IMR-90 (cell line): ENCODE measurements around the gene PF4V1. TPM values are rescaled to one million over a fixed set of nuclear protein-coding genes. Genes with fewer than 3 reads are reported as not detected.

Experiments used
- ATAC-seq: fragments of 200-7000 bp; cut with Tn5 transposase; 2 replicates; pipeline ENCODE4 v1.9.1; 2020; ENCODE audit warnings: low read depth, mild to moderate bottlenecking, moderate library complexity
- BruUV-seq: library from RNA; stranded (reverse); fragments of 400-500 nt; replicated peaks from 2 replicates; lab custom pipeline; 2021; lab: Mats Ljungman, UMichigan
- CTCF ChIA-PET: fragments of 300-600 bp; formaldehyde crosslinking; extraction: SDS; loops from one replicate; lab custom pipeline; 2021; ENCODE audit warnings: antibody characterized with exemption; lab: Yijun Ruan, JAX
- POLR2A ChIA-PET: fragments of 300-600 bp; sonication (Branson Sonifier 250); formaldehyde crosslinking; loops from one replicate; lab custom pipeline; 2022; ENCODE audit warnings: antibody characterized with exemption; ENCODE audit not compliant: unreplicated experiment; lab: Charles Lee
- DNase-seq: peaks from one replicate; pipeline ENCODE4 v3.0.0; 2013
- H2AFZ ChIP-seq: replicated peaks from 2 replicates; pipeline ENCODE3; 2013; ENCODE audit warnings: low read length, mild to moderate bottlenecking; ENCODE audit not compliant: poor library complexity
- H2AK5ac ChIP-seq: 2 replicates; pipeline ENCODE4 v1.6.1; 2013; ENCODE audit warnings: low read depth, low read length, inconsistent platforms
- H2AK9ac ChIP-seq: replicated peaks from 2 replicates; pipeline ENCODE3; 2013; ENCODE audit warnings: mild to moderate bottlenecking, low read depth, low read length, moderate library complexity; ENCODE audit not compliant: poor library complexity
- H2BK120ac ChIP-seq: 2 replicates; pipeline ENCODE4 v1.6.1; 2013; ENCODE audit warnings: low read depth, low read length, inconsistent platforms
- H2BK15ac ChIP-seq: 3 replicates; pipeline ENCODE4 v1.6.1; 2013; ENCODE audit warnings: low read depth, low read length, inconsistent platforms
- H2BK20ac ChIP-seq: 2 replicates; pipeline ENCODE4 v1.6.1; 2013; ENCODE audit warnings: low read depth, mild to moderate bottlenecking, inconsistent platforms, low read length, moderate library complexity
- H2BK5ac ChIP-seq: 2 replicates; pipeline ENCODE4 v1.6.1; 2013; ENCODE audit warnings: mild to moderate bottlenecking, low read depth, low read length, inconsistent platforms; ENCODE audit not compliant: poor library complexity, severe bottlenecking
- H3K14ac ChIP-seq: replicated peaks from 2 replicates; pipeline ENCODE4 v1.6.1; 2013; ENCODE audit warnings: low read depth, low read length, inconsistent platforms
- H3K18ac ChIP-seq: 2 replicates; pipeline ENCODE4 v1.6.1; 2013; ENCODE audit warnings: low read depth, low read length, control low read depth
- H3K23ac ChIP-seq: 2 replicates; pipeline ENCODE4 v1.6.1; 2013; ENCODE audit warnings: low read depth, low read length, inconsistent platforms
- H3K27ac ChIP-seq: 2 replicates; pipeline ENCODE4 v1.5.1; 2013; ENCODE audit warnings: mild to moderate bottlenecking, control low read depth, low read length; ENCODE audit not compliant: insufficient read depth
- H3K27me3 ChIP-seq: 2 replicates; pipeline ENCODE4 v1.6.1; 2013; ENCODE audit warnings: low read length; ENCODE audit not compliant: control insufficient read depth, insufficient read depth
- H3K36me3 ChIP-seq: 2 replicates; pipeline ENCODE4 v1.6.1; 2013; ENCODE audit warnings: low read length, mixed read lengths; ENCODE audit not compliant: control insufficient read depth, insufficient read depth
- H3K4ac ChIP-seq: 2 replicates; pipeline ENCODE4 v1.6.1; 2013; ENCODE audit warnings: low read depth, low read length, inconsistent platforms
- H3K4me1 ChIP-seq: 2 replicates; pipeline ENCODE4 v1.6.1; 2013; ENCODE audit warnings: low read length, mixed read lengths; ENCODE audit not compliant: control insufficient read depth, insufficient read depth
- H3K4me2 ChIP-seq: 2 replicates; pipeline ENCODE4 v1.6.1; 2013; ENCODE audit warnings: low read depth, mild to moderate bottlenecking, control low read depth, low read length, moderate library complexity
- H3K4me3 ChIP-seq: 2 replicates; pipeline ENCODE4 v1.5.1; 2013; ENCODE audit warnings: low read depth, mild to moderate bottlenecking, control low read depth, low read length, moderate library complexity; ENCODE audit not compliant: insufficient read depth
- H3K56ac ChIP-seq: 2 replicates; pipeline ENCODE4 v1.6.1; 2013; ENCODE audit warnings: low read length, inconsistent platforms; ENCODE audit not compliant: insufficient read depth; ENCODE audit errors: extremely low read depth
- H3K79me1 ChIP-seq, 2 experiments: 2 replicates each; pipeline ENCODE4 v1.6.1; 2013; ENCODE audit warnings: low read length in 2 of 2, inconsistent platforms in 1 of 2, low read depth in 1 of 2
- H3K9ac ChIP-seq: 2 replicates; pipeline ENCODE4 v1.6.1; 2013; ENCODE audit warnings: low read depth, low read length, control low read depth
- H3K9me1 ChIP-seq: 2 replicates; pipeline ENCODE4 v1.6.1; 2013; ENCODE audit warnings: low read length, inconsistent platforms; ENCODE audit not compliant: insufficient read depth
- H3K9me3 ChIP-seq: 2 replicates; pipeline ENCODE4 v1.6.1; 2013; ENCODE audit warnings: low read length; ENCODE audit not compliant: control insufficient read depth, insufficient read depth
- H4K20me1 ChIP-seq: 2 replicates; pipeline ENCODE4 v1.6.1; 2013; ENCODE audit warnings: low read length, inconsistent platforms; ENCODE audit not compliant: insufficient read depth
- H4K5ac ChIP-seq: 2 replicates; pipeline ENCODE4 v1.6.1; 2013; ENCODE audit warnings: mild to moderate bottlenecking, low read depth, low read length, control low read depth
- H4K8ac ChIP-seq, 2 experiments: 2 replicates each; pipeline ENCODE4 v1.6.1; 2013; ENCODE audit warnings: low read depth in 2 of 2, low read length in 2 of 2, control low read depth in 1 of 2, inconsistent platforms in 1 of 2
- H4K91ac ChIP-seq: 2 replicates; pipeline ENCODE4 v1.6.1; 2013; ENCODE audit warnings: low read depth, low read length, inconsistent platforms; ENCODE audit not compliant: insufficient read depth
- CEBPB ChIP-seq: IDR thresholded peaks from 2 replicates; pipeline ENCODE4 v1.6.1; 2012; ENCODE audit warnings: low read depth, low read length, improper control_type of control experiment
- FOS ChIP-seq: fragments of 150-350 bp; IDR thresholded peaks from 2 replicates; pipeline ENCODE4 v1.6.1; 2016; ENCODE audit warnings: low read depth, low read length
- MAFK ChIP-seq: IDR thresholded peaks from 2 replicates; pipeline ENCODE4 v1.6.1; 2012; ENCODE audit warnings: low read depth, low read length, improper control_type of control experiment
- MXI1 ChIP-seq: IDR thresholded peaks from 2 replicates; pipeline ENCODE4 v1.6.1; 2012; ENCODE audit warnings: low read depth, mild to moderate bottlenecking, low read length, moderate library complexity, borderline replicate concordance
- POLR2A ChIP-seq: IDR thresholded peaks from 2 replicates; pipeline ENCODE4 v1.6.1; 2012; ENCODE audit warnings: mild to moderate bottlenecking, low read depth, low read length
- RCOR1 ChIP-seq: IDR thresholded peaks from 2 replicates; pipeline ENCODE4 v1.6.1; 2012; ENCODE audit warnings: mild to moderate bottlenecking, low read length, improper control_type of control experiment; ENCODE audit not compliant: insufficient replicate concordance
- SMC3 ChIP-seq: fragments of 150-350 bp; IDR thresholded peaks from 2 replicates; pipeline ENCODE4 v1.6.1; 2016; ENCODE audit warnings: low read depth, mild to moderate bottlenecking, antibody characterized with exemption, low read length, moderate library complexity
- WGBS, 2 experiments: methylation state at CpG; one replicate each; pipeline versions ENCODE4 v1.1.5 to v1.1.7; 2013; ENCODE audit warnings: missing lambda C conversion rate in 2 of 2; ENCODE audit not compliant: insufficient read length in 1 of 2; ENCODE audit errors: extremely low coverage in 2 of 2; 5-methylcytosine and 5-hydroxymethylcytosine counted together
- dilution Hi-C: fragments of 300-500 bp; cut with HindIII; formaldehyde crosslinking; loops from one replicate; pipeline ENCODE4 v1.14.3; 2018; ENCODE audit warnings: low sequenced_read_pairs; ENCODE audit not compliant: unreplicated experiment
- in situ Hi-C: fragments of 300-500 bp; cut with MboI; formaldehyde crosslinking; loops from 3 replicates; pipeline ENCODE4 v1.14.3; 2019; ENCODE audit warnings: low sequenced_read_pairs, inconsistent platforms, mixed read lengths
- intact Hi-C: fragments of 100-400 bp; cut with micrococcal nuclease; formaldehyde crosslinking; loops from 2 replicates; pipeline ENCODE4 v1.10.0; 2022
- polyA plus RNA-seq, 3 experiments: library from polyadenylated mRNA; depleted of rRNA; stranded (reverse); fragments of >200 nt; gene quantifications; 2 replicates each; pipeline ENCODE4 v1.2.3, GENCODE V29; 2012; ENCODE audit warnings: low replicate concordance in 1 of 3
- total RNA-seq: library from RNA; depleted of rRNA; stranded (reverse); fragments of >200 nt; gene quantifications from 2 replicates; pipeline ENCODE4 v1.2.3, GENCODE V29; 2012

The PF4V1 gene
- total and polyA plus RNA-seq, 2 of the 4 experiments (the other 2 are of a cell fraction), result not detected

- no peak overlapping the region for H2BK15ac ChIP-seq
- H3K9me3 ChIP-seq, result no peaks in the 10 kb centered on the region
- in situ Hi-C loops, result no loop called here
- BruUV-seq, result no TSS peak
- no peak overlapping the region for H2BK120ac ChIP-seq
- peak; percentile 66 for DNase-seq
- no peak overlapping the region for H4K5ac ChIP-seq
- H3K4me3 ChIP-seq, result no peak overlapping the region
- no peaks in the 10 kb centered on the region for H3K4me1 ChIP-seq
- dilution Hi-C loops, result no loop called here
- no peak overlapping the region for H3K56ac ChIP-seq
- H2AK9ac ChIP-seq, result no peak overlapping the region
- H2AK5ac ChIP-seq, result no peak overlapping the region
- H3K36me3 ChIP-seq, result no peaks in the 10 kb centered on the region
- POLR2A ChIA-PET, result no interaction called here
- ATAC-seq, result no peak
- no peaks in the 10 kb centered on the region for H3K9me1 ChIP-seq
- H3K23ac ChIP-seq, result no peak overlapping the region
- intact Hi-C loops, result no loop called here
- no peak overlapping the region for H3K9ac ChIP-seq
- H3K79me1 ChIP-seq, result no peaks in the 10 kb centered on the region
- H3K4me2 ChIP-seq, result no peak overlapping the region
- no CpG with 5 or more reads among the region's 3 CpGs for WGBS, 2 experiments
- no peak overlapping the region for H3K14ac ChIP-seq
- no peak overlapping the region for H2BK20ac ChIP-seq
- no peak overlapping the region for H2AFZ ChIP-seq
- H2BK5ac ChIP-seq, result no peak overlapping the region
- TF ChIP-seq MAFK, result peak; percentile 82
- no peak for TF ChIP-seq FOS
- TF ChIP-seq MXI1, result no peak
- no peak for TF ChIP-seq POLR2A
- no peak for TF ChIP-seq RCOR1
- 0 out of 2 replicates have a peak, but pooled peaks have one; percentile 5 for TF ChIP-seq CEBPB
- TF ChIP-seq SMC3, result no peak
- no peak overlapping the region for H3K27ac ChIP-seq
- H4K91ac ChIP-seq, result no peak overlapping the region
- no peak overlapping the region for H3K4ac ChIP-seq
- no peaks in the 10 kb centered on the region for H4K20me1 ChIP-seq
- peaks cover 13% of the 10 kb centered on the region for H3K27me3 ChIP-seq
- CTCF ChIA-PET, result interaction anchor here (0.6 kb wide), 1 partner anchor 102 kb away, joined by 3 read pairs; no protein-coding TSS in a partner anchor
- H3K18ac ChIP-seq, result no peak overlapping the region
- H4K8ac ChIP-seq, result no peak overlapping the region
Observed at GRCh38 chr4:73844345-73844744, 8.8 kb upstream of the PF4V1 start.
